Germinal center (tissue), 1 donor: Measurements from ENCODE around the gene ADGRV1.
"Not testable (repeated sequence)": the region's sequence is repeated elsewhere in the genome, so short reads cannot be mapped to it uniquely, and the experiment has no call there.

Source experiments
- DNase-seq: peaks from one replicate; pipeline ENCODE4 v3.0.0; 2012; ENCODE audit warnings: mixed read lengths, low spot score

ADGRV1 gene

DNA sequence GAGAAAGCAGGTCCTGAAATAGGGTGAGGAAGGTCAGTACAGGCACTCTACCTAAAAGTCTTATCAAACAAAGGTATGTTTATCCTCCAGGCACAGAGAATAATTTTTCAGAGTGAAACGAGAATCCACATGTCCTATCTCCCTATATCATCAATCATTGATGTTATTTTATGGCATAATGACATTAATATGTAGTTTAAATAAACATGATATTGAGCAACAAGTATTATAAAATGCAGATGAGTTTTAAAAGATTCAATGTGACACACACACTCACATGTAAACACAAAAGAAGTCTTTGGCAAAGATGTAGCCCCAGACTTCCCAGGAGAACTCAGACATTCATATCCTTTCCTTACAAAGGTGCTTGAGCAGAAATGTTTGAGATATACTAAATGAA is 389.1 kb downstream of the ADGRV1 start:
- no peak for DNase-seq

DNA sequence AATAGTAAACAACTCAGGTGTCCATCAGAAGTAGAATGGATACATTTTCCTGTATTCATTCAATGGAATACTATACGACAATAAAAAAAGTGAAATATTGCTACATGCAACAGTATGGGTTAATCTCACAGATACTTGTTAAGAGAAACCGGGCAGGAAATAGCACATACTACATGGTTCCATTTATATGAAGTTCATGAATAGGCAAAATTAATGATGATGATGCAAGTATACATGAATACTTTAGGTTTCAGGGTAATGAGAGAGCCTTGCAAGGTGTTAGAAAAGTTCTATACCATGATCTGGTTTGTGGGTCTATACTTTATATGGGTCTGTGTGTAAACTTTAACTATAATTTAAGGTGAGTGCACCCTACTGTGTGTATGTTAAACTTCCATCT is 390.4 kb downstream of the ADGRV1 start:
- DNase-seq, result no peak

DNA sequence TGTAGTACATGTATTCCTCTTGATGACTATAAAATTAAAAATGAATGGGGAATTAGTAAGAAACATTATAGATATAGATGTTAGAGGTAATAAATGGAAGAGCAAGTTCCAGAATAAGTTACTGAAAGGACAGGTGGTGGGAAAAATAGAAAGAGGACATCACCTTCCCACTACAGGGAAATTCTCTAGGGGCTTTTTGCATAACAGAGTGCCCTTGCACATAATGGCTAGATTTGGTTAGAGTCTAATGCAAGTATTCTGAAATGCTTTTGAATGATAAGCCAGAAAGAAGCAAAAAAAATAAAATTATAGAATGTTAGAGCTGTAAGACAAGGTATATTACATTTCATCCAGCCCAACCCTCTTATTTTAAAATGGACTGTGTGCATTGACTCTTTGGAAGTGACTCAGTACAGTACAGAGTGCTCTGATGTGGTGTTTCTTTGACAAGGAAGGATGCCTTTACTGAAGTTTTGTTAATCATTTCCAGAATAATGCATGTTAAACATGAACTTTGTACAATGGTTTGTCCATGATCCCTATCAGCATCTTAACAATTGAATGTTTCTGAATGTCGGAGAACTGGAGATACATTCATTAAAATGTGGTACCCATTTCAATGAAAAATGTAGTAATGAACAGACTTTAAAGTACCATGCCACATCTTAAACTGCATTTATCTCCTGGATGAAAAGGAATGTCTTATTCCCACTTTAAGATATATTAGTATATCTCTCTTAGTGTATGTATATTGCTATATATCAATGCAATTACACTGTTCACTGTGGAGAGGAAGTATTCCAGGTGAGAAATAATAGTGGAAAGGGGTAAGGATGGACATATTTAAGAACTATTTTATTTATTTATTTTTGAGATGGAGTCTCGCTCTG is 391.1 kb downstream of the ADGRV1 start:
- DNase-seq, result no peak

DNA sequence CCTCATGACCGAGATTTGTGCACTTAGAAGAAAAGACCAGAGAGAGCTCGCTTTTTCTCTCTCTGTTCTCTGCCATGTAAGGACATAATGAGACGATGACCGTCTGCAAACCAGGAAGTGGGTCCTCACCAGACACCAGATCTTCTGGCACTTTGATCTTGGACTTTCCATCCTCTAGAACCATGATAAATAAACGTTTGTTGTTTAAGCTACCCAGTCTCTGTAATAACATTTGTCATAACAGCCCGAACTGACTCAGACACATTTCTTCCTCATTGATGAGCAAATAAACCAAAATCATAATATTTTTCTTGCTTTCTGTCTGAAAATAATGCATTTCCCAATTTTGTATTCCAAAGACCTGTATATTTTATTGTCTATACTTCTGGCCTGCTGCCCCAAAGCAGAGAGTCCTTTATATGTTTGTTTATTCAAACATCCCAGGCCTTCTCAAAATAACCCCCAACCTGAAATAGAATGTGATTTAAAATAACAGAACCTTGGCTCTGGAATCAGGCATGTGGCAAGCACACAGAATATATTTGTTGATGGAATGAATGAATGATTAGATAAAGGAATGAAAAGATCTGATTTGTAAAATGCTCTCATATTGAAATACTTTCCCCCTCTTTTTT is 396.5 kb downstream of the ADGRV1 start:
- DNase-seq, result no peak

DNA sequence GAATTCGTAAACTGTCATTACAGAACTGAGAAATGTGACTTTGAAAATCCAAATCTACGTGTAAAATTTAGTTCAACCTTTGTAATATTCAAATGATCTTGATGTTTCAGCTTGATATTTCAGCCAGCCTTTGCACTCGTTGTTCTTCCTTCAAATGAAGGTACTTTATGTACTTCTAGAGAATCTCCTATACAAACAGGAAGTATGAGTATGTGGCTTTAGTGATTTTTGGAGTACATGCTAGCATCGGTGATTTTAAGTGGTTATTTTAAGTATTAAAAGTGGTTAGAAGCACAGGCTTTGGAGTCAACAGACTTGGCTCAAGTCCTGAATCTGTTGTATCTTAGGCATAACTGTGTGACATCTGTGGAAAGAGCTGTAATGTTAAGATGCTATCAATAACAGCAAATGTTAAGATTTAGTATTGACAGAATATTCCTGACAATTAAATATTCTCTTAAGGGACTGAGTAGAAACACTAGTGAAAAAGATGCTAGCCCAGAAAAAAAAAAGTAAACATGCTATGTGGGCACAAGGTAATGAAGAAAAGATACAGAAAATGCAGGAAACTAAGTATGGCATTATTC is 398.0 kb downstream of the ADGRV1 start:
- no peak for DNase-seq

DNA sequence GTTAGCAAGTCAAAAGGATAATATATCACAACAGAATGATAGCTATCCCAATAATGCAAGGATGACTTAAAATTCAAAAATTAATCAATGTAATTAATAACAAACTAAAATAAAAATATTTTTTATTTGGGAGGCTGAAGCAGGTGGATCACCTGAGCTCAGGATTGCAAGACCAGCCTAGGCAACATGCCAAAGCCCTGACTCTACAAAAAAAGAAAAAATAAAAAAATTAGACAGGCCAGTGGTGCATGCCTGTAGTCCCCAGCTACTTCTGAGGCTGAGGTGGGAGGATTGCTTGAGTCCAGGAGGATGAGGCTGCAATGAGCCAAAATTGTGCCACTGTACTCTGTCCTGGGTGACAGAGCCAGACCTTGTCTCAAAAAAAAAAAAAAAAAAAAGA is 399.3 kb downstream of the ADGRV1 start:
- DNase-seq, result no peak

DNA sequence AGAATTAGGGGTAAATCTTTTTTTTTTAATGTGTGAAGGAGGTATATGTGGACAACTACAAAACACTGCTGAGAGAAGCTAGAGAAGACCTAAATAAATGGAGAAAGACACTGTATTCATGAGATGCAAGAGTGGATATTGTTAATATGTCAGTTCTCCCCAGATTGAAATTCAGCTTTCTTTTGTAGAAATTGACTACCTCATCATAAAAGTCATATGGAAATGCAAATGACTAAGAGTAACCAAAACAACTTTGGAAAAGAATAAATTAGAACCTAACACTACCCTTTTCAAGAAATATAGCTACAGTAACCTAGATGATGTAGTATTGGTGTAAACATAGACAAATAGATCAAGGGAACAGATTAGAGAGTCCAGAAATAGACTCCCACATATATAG is 400.7 kb downstream of the ADGRV1 start:
- no peak for DNase-seq

DNA sequence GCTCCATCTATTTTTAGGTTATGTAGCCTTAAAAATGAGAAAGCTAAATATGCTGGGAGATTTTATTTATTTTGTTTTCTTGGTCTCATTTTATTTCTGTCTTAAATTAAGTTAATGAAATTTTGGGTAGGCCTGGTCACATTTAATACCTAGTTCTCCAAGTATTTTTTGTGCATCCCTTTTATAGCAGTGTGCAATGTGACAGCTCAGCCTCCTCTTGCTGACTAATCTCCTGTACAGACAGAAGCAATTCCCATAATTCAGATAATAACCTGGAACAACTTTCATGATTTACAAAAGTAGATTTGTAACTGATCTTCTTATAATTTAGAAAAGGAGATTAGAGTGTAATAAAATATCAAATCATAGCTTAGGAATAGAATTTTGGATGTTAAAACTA is 403.9 kb downstream of the ADGRV1 start:
- DNase-seq, result no peak

DNA sequence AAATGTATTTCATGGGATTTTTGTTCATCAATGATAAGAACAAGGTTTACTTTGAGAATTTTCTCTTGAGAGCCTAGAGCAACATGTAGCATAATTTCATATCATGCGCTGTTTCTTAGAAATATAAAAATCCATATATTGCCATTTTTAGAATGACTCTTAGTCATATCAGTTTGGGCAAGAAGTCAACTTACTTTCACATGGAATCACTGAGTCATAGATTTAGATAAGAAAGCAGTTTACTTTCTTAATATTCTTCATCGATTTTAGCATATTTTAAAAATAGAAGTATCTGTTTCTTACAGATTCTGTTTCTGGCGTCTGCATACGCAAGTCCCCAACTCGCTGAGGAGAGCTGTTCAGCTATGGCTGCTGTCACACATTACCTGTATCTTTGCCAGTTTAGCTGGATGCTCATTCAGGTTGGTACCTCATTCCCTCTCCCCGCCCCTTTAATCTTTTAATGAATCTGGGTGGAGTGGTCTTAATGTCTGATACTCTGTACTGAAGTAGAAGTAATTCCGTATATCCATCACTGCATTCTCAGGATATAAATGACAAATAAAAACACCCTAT is 406.6 kb downstream of the ADGRV1 start:
- no peak for DNase-seq

DNA sequence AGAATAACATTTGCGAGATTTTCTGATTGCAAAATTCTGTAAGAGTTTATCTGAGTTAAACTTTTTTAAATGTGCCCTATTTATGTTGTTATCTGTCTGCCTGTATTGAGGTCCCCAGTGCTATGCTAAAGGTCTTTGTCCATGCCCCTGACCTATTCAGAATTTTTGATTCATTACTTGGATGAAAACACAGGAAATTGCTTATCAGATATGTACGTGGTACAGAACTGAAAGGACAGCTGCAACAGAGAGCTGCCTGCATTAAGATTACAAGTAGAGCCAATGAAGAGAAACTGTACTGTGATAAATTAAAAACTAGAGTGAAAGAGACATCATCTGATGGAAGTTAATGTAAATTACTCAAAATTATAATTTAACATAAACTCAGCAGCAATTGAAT is 408.8 kb downstream of the ADGRV1 start:
- DNase-seq, result no peak

DNA sequence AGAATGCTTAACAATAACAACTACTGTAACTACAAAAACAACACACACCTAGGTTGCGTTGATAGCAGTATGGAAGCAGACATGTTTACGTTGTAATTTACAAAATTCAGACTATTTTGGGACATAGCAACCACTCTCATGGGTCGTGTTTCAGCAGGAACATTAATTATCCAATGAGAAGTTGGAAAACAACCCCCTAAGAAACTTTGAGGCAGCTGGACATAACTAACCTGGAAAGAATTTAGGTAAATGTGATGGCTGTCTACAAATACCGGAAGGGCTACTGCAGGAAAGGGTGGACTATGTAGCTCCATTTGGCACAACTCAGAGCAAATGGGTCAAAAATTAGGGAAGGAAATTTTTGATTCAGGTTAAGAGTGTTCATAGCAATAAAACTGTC is 409.3 kb downstream of the ADGRV1 start:
- no peak for DNase-seq

DNA sequence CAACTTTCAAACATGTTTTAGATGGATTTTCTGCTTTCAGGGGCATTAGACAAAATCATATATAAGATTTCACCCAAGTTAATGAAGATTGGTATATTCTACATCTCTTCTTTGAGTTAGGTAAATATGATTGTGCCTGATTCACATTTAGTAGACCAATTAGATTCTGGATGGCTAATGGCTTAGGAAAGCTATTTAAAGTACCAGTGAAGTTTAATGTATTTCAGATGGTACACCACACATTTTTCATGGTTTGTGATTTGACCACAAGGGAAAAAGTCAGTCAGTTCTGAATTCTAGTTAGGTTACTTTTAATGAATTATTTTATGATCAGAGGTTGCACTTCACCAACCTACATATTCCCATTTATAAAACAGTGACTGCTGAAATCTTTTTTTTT is 409.7 kb downstream of the ADGRV1 start:
- DNase-seq, result no peak

DNA sequence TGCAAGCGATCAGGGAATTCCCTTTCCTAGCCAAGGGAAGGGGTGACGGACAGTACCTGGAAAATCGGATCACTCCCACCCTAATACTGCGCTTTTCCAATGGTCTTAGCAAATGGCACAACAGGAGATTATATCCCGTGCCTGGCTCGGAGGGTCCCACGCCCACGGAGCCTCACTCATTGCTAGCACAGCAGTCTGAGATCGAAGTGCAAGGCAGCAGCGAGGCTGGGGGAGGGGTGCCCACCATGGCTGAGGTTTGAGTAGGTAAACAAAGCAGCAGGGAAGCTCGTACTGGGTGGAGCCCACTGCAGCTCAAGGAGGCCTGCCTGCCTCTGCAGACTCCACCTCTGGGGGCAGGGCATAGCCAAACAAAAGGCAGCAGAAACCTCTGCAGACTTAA is 411.3 kb downstream of the ADGRV1 start:
- DNase-seq, result not testable (repeated sequence)

DNA sequence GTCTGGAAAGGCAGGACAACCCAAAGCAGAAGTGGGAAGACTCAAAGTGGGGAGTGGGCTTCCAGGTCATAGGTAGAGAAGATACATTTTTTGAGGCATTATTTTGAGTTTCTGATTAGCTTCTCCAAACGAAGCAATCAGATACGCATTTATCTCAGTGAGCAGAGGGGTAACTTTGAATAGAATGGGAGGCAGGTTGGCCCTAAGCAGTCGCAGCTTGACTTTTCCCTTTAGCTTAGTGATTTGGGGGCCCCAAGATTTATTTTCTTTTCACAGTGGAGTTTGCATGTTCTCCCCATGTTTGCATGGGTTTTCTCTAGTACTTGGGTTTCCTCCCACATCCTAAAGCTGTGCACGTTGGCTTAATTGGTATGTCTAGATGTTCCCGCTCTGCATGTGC is 422.6 kb downstream of the ADGRV1 start:
- no peak for DNase-seq

DNA sequence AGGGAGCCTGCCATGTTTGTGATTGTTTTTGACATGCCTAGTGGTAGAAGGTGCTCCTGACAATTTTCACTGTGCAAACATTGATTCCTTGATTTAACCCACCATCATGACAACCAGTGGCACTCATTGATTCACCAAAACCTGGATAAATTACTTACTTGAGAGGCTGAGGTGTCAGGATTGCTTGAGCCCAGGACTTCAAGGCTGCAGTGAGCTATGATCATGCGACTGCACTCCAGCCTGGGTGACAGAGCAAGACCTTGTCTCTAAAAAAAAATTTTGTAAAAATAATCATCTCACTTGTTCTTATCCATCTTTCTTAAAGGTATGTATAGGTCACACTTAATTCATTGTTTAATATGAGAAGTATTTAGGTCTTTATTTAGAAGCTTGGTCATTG is 423.2 kb downstream of the ADGRV1 start:
- DNase-seq, result no peak

DNA sequence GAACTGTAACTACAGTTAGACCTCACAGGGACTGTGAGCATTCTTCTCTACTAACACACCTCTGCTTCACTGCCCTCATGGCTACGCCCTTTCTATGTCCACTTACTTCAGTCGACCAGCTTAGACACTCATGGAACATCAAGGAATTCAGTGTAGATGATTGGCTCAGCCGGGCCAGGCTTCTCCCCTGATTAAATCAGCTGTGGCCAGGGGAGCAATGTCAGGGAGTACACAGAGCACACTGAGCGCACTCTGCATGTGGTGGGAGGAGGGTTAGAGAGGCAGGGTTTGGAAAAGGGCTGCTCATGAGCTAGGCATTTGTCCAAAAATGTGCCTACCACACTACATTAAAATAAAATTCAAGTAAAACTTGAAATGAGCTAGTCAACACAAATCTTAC is 424.0 kb downstream of the ADGRV1 start:
- DNase-seq, result no peak

DNA sequence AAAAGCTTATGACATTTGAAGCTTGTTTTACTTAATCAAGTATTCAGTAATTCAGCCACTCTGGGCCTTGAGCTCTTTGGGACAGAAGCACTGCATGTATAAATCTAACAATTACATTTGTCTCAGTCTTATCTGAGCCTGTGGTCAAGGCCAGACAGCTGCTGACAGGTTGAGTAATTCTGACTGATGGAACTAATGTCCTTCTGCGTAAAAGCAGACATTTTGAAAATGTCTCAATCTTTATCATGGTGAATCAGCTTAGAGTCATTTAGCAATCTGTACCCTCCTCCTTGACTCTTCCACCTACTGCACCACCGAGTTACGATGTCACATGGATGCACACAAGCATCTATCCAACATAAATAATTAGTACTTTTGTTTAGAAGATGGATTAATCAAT is 424.6 kb downstream of the ADGRV1 start:
- no peak for DNase-seq

DNA sequence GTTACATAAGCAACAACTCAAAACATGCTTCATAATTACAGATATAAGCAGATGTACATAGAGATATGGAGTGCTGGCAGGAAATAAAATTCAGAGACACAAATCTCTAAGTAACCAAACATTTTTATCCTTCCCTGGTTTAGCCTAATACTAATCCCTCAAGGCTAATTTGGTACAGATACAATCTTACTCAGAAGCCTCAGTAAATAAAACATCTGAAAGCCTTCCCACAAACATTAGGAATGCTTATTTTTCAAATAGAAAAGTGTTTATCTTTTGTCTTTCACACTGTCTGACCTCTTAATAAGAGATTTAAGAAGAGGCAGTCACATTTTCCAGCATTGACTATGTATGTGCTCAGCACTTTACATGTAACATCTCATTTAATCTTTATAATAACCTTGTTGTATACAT is 425.1 kb downstream of the ADGRV1 start:
- DNase-seq, result no peak

DNA sequence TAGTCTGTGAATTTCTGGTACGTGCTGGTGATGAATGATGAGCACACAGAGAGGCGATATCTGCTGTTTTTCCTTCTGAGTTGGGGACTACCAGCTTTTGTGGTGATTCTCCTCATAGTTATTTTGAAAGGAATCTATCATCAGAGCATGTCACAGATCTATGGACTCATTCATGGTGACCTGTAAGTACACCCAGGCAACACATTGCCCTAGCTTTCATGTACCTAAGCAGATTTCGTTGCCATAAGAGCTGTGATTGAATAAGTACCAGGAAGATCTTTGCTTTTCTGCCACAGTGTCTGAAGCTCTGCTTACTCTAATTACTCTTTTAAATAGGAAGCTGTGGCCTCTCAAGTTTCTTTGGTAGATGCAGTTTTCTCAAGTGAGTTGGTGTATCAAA is 426.7 kb downstream of the ADGRV1 start:
- no peak for DNase-seq

DNA sequence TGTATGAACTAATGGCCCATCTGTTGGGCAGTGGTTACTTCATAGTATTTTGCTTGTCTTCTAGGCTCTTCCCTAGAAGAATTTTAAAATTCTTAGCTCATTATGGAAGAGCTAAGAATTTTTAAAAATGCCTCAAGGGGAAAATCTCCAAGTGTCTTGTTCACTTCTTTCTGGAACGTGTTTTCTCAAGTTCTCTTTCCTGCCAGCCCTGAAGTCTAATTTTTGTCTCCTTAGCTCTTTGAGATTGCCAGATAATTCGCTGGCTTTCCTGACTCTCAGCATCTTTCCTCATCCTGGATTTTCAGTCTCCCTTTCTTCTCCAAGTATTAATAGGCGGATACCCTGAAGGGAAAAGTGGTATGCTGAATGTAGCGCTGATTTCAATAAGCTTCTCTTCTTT is 429.1 kb downstream of the ADGRV1 start:
- DNase-seq, result no peak

DNA sequence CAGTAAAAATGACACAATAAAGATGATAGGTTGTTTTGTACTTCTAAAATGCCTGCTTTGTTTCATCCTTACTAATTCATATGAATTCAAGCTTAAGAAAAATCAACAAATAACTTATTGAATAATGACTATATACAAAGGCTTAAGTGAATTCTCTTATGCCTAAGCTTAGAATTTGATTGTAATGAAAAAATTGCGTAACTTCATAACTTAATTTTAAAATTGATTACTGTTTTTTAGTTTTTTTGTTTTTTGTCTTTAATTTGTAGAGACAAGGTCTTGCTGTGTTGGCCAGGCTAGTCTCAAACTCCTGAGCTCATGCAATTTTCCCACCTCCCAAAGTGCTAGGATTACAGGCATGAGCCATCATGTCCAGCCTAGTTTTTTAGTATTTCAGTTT is 432.6 kb downstream of the ADGRV1 start:
- no peak for DNase-seq

DNA sequence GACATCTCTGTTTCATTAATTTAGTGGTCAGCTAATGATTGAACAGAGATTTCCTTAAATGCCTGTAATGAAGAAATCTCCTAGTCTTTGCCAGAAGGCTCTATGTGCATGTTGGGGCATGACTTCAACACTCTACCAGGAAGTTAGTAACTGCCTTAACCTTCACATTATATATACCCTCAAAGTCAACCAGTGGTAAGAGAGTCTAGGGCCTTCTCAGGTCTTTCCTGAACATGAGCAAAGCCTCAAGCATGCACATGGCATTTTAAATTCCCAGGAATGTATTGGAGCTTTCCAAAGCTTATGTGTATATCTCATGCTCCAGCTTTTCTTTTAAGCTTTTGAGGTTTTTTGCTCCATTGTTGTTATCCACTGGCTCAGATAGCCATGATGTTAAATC is 436.2 kb downstream of the ADGRV1 start:
- no peak for DNase-seq

DNA sequence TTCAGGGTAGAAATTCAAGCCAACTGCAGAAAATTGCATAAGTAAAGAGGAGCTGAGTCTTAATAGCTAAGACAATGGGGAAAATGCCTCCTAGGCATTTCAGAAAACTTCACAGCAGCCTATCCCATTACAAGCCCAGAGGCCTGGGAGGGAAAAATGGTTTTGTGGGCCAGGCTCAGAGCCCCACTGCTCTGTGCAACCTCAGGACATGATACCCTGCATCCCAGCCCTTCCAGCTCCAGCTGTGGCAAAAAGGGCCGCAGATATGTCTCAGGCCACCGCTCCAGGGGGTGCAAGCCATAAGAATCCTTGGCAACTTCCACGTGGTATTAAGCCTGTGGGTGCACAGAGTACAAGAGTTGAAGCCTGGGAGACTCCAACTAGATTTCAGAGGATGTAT is 437.5 kb downstream of the ADGRV1 start:
- DNase-seq, result no peak
